Measurements from ENCODE around the gene ASCC1.

The ASCC1 gene

GRCh38 chr10:72080042-72080975 is 135.8 kb downstream of the ASCC1 start:
- no peak for DNase-seq

DNA sequence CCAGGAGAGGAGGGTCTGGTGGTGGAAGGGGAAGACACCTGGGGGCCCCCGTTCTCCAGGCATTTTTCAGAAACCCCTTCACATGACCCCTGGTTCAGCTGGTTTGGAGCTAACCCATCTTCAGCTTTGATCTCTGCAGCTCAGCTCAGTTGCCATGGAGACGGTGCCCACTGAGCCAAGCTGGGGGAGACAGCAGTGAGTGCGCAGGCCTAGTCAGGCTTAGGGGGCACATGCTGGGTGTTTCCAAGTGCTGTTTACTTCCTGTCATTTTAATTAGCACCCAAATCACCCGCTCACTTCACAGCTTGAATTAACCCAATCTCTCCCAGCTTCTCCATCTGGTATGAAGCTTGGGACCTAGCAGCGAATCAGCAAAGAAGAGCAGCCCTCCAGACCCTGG is 136.7 kb downstream of the ASCC1 start:
- DNase-seq, result no peak

DNA sequence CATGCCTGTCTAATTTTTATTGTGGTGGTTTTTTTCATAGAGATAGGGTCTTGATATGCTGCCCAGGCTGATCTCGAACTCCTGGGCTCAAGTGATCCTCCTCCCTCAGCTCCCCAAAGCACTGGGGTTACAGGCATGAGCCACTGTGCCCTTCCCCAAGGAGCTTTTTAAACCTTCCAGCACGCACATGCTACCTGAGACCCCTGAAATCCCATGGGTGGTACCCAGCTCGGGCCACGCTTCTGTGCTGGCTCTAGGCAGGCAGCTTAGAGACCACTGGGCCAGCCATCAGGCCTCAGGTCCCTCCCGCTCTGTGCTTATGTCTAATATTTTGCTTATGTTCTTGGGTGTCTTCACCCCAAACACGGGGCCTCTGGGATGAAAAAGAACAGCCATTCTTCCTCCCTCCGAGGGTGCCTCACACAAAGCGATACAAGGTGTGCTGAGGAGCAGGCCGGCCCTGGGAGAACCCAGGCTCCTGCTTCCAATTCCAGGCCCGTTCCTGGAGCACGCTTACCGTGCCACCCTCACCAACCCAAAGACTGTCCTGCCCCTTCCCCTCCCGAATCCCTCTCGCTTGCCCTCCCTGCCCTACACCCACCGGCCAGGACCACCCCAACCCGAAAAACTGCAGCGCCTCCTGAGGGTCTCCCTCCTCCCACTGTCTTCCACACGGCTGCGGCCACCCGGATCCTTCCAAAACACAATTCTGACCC is 138.6 kb downstream of the ASCC1 start:
- no peak for DNase-seq

- DNase-seq, result no peak
Measured at GRCh38 chr10:72076756-72077155, 139.3 kb downstream of the ASCC1 start.

DNA sequence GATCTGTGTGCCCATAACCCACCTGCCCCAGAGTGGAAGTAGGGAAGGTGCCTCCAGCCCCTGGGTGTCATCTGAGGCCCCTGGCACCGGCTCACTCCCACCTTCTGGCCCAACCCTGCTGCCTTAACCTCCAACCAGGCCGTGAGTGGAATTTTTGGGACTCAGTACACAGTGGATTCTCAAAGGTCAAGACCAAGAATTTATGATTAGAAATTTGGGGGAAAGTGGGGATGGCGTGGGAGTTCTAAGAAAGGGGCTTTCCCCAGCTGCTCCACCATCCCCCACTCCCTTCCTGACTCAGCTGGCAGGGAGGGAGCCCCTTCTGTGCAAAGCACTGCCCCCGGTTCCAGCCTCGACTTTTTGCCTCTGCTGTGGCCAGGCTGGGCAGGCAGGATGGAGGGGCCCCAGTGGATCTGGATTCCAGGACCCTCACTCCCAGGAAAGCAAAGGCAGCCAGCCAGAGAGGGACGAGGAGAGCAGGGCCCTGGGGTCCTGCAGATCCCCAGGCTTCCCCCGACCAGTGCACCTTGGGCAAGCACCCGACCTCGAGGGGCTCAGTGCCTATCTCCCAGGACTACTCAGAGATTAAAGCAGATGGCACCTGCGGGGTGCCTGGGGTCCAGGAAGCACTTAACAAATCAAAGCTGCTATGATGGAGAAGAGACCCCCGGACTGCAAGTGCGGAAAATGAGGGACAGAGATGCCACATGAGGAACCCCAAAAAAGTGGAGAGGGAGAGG is 140.5 kb downstream of the ASCC1 start:
- no peak for DNase-seq

- no peak for DNase-seq
Measured at GRCh38 chr10:72074574-72075375, 141.3 kb downstream of the ASCC1 start.

- no peak for DNase-seq
Measured at GRCh38 chr10:72073708-72074573, 142.1 kb downstream of the ASCC1 start.

- no peak for DNase-seq
Measured at GRCh38 chr10:72072639-72073038, 143.4 kb downstream of the ASCC1 start.

DNA sequence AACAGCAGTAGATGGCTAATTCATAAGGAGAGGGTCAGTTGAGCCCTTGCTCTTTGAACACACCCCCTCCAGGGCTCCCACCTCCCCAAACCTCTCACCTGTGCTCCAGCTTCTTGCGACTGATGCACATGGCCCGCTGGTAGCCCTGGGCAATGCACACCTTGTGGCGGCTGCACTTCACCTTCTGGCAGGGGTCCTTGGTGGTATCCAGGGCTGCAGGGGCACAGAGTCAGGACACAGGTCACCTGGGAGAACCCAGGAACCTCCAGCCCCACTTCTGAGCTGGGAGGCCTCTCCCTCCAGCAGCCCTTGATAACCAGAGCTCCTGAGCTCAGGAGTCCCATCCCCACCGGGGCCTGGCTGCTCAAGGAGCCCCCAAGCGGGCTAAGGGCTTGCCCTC is 144.0 kb downstream of the ASCC1 start:
- no peak for DNase-seq

GRCh38 chr10:72069751-72070526 is 146.1 kb downstream of the ASCC1 start:
- DNase-seq, result no peak

DNA sequence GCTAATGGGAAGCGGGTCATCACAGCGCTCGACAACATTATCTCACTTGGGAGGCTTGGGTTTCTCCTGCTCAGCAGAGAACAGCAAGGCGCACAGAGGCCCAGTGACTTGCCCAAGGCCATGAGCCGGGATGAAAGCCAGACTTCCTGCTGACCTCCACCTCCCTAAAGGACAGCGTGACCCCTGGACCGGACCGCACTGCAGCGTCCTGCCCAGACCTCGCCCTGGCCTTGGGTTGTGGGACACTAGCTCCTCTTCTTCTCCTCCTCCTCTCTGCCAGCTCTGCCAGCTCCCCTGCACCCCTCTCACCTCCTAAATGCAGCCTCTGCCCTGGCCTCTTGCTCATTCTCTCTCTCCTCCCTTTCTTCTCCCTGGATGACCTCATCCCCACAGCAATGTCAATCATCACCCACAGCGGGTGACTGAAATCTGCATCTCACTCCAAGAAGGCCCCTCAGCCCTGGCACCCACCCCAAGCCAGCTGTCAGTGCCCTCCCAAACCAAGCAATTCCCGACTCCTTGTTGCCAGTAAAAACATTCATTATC is 147.1 kb downstream of the ASCC1 start:
- DNase-seq, result no peak

DNA sequence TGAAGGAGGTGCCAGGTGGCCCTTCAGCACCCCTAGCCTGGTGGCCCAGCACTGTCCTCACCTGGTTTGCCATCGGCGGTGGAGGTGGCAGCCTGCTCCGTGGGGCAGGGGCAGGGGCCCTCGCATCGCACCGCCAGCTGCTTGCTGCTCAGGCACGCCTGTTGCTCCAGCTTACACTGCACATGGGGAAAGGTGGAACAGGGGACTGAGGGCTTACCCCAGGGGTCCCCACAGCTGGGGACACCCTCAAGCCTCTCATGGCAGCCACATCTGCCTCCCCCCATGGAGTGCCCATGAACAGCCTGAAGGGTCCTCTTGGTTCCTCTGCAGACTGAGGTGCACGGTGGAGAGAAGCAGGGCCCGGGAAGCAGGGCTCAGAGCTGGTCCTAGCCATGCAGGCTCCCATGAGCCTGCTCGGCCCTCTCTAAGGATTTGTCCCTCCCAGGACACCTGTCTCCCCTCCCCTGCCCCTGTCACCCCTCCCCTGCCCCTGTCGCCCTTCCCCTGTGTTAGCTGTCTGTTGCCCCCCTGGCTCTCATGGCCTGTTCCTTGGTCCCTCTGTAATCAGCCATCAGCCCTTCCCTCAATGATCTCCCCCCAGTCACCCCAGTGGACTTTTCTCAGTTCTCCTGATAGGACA is 147.8 kb downstream of the ASCC1 start:
- DNase-seq, result no peak

DNA sequence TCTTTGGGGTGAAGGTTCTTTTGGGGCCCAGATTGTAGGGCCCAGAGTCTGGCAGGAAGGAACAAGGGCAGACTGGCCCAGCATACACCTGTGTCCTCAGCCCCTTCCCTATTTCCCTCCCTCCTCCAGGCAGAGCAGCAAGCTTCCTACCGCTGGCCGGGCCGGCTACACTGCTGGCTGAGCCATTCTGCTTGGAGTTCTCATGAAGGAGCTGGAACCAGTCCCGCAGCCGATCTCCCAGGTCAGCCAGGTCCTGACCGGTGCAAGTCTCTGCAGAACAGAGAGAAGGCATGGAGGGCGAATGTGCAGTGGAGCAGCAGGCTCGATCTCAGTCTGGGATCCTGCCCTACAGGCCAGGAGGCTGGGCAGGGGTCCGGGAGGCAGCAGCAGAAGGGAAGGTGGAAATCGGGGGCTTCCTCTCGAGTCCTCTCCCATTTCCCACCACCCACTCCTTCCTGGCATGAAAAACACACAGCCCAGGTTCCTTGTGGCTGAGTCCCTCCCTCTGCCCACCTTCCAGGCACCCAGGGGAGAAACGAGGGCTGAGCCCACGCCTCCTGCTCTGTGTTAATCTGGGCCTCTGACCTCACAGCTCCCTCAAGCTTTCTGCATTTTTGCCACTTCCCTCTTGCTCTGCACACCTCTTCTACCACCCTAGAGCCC is 148.5 kb downstream of the ASCC1 start:
- no peak for DNase-seq

GRCh38 chr10:72066318-72067284 is 149.5 kb downstream of the ASCC1 start:
- DNase-seq, result no peak

DNA sequence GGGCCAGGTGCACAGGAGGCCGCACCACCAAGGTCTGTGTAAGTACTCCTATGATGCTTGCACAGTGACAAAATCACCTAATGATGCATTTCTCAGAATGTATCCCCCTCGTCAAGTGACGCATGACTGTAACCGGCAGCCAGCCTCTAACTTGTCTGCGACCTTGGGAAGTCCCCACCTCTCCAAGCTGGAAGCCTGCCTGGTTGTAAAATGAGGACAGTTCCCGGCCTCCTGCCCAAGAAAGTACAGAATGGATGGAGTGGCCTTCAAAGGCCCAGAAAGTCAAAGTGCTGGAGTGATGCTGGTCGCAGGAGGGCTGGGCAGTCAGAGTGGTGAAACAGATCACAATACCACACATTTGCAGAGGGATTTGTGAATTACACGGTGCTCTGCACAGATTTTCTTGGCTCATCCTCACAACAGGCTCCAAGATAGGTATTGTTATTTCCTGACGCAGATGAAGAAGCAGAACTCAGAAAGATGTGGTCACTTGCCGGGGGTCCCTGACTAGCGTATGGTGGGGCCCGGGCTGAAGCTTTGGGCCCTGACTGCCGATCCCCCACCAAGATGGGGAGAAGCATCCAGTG is 150.5 kb downstream of the ASCC1 start:
- no peak for DNase-seq

- no peak for DNase-seq
Measured at GRCh38 chr10:72063703-72064391, 152.2 kb downstream of the ASCC1 start.
